Sigmoid colon (tissue), 7 donors: ENCODE results near the gene COBL. TPM values are rescaled to one million over a fixed set of nuclear protein-coding genes. Genes with fewer than 3 reads are reported as not detected.

Source experiments
- DNase-seq: peaks from one replicate; pipeline ENCODE4 v3.0.0-alpha.2; 2019
- H3K27ac ChIP-seq, 4 donors: fragments of 200-600 bp; sonication (generic); one replicate each; pipeline ENCODE4 v1.5.1; 2016 to 2019; ENCODE audit warnings: mild to moderate bottlenecking in 1 of 4
- H3K27me3 ChIP-seq, 3 donors: fragments of 200-600 bp; sonication (generic); one replicate each; pipeline ENCODE4 v1.5.1; 2019; ENCODE audit warnings: mild to moderate bottlenecking in 1 of 3
- H3K36me3 ChIP-seq, 4 donors: fragments of 200-600 bp; sonication (generic); one replicate each; pipeline ENCODE4 v1.5.1; 2016 to 2019
- H3K4me1 ChIP-seq, 4 donors: fragments of 200-600 bp; sonication (generic); one replicate each; pipeline ENCODE4 v1.5.1; 2017 to 2019
- H3K4me3 ChIP-seq, 4 donors: fragments of 200-600 bp; sonication (generic); one replicate each; pipeline ENCODE4 v1.5.1; 2017 to 2019; ENCODE audit warnings: mild to moderate bottlenecking in 2 of 4, moderate library complexity in 1 of 4
- H3K9me3 ChIP-seq, 4 donors: fragments of 200-600 bp in 3 of 4; sonication (generic) in 3 of 4; one replicate each; pipeline versions ENCODE4 v1.5.1 to v1.6.1; 2013 to 2019
- EP300 ChIP-seq, 4 donors: sonication (generic); formaldehyde crosslinking; IDR thresholded peaks; one replicate each; pipeline ENCODE4 v1.6.1; 2017; ENCODE audit warnings: antibody characterized with exemption in 4 of 4
- POLR2A ChIP-seq, 2 donors: fragments of 450-650 bp; IDR thresholded peaks; one replicate each; pipeline ENCODE4 v1.6.1; 2016; ENCODE audit warnings: antibody characterized with exemption in 2 of 2, mild to moderate bottlenecking in 2 of 2, moderate library complexity in 2 of 2
- POLR2AphosphoS5 ChIP-seq, 4 donors: sonication (generic); formaldehyde crosslinking; IDR thresholded peaks; one replicate each; pipeline ENCODE4 v1.6.1; 2017; ENCODE audit warnings: antibody characterized with exemption in 4 of 4
- WGBS, 2 donors: extraction: QIAGEN DNeasy Blood & Tissue Kit; methylation state at CpG; one replicate each; pipeline ENCODE4 v1.1.7; 2013; 5-methylcytosine and 5-hydroxymethylcytosine counted together
- intact Hi-C: fragments of 100-400 bp; cut with DNase I; formaldehyde crosslinking; loops from one replicate; pipeline ENCODE4 v1.15.1; 2023
- polyA plus RNA-seq, 3 donors: library from polyadenylated mRNA; stranded (reverse); fragments of 200-250 nt; gene quantifications; one replicate each; pipeline ENCODE4 v1.2.3, GENCODE V29; 2013
- total RNA-seq, 4 donors: library from RNA; depleted of rRNA; stranded (reverse); fragments of >200 nt; gene quantifications; one replicate each; pipeline ENCODE4 v1.1.0, GENCODE V29; 2016
- TF ChIP-seq, protein P1 (sequence below), 4 experiments: fragments of 450-650 bp in 3 of 4; fragments of 200-600 bp in 1 of 4; IDR thresholded peaks; one replicate each; pipeline ENCODE4 v1.5.1; 2016 to 2019; ENCODE audit warnings: antibody characterized with exemption in 4 of 4, mild to moderate bottlenecking in 3 of 4, moderate library complexity in 2 of 4
- donor health status: healthy with polysubstance abuse.
- donor health status: Bipolar disorder and iron deficiency.
- donor health status: healthy.

Gene COBL
- total and polyA plus RNA-seq, 7 donors: 3.0 to 27.6 (median 10.0) TPM

- WGBS, 2 donors: 1 to 6% methylated on average over 58 of the region's 58 CpGs
- peaks cover 3 to 29% (median 21%) of the 10 kb centered on the region in 3 donors for H3K27me3 ChIP-seq
- intact Hi-C loops: no loop called here
These were observed 982 bp downstream of the COBL start for GRCh38 chr7:51315393-51316261.

GRCh38 chr7:51314726-51315125 is 1.9 kb downstream of the COBL start:
- Histone ChIP-seq H3K27ac (peak overlapping the region; percentile 56 to 82 (median 68)), H3K4me1 (peaks cover 0 to 21% (median 17%) of the 10 kb centered on the region in 4 donors), H3K4me3 (peak overlapping the region in 1 of 4 donors; percentile 60), H3K36me3 (no peaks in the 10 kb centered on the region), H3K27me3 (peaks cover 3 to 29% (median 21%) of the 10 kb centered on the region in 3 donors), H3K9me3 (no peaks in the 10 kb centered on the region)
- intact Hi-C loops: no loop called here
- peak; percentile 37 for DNase-seq
- TF ChIP-seq, protein P1, sequence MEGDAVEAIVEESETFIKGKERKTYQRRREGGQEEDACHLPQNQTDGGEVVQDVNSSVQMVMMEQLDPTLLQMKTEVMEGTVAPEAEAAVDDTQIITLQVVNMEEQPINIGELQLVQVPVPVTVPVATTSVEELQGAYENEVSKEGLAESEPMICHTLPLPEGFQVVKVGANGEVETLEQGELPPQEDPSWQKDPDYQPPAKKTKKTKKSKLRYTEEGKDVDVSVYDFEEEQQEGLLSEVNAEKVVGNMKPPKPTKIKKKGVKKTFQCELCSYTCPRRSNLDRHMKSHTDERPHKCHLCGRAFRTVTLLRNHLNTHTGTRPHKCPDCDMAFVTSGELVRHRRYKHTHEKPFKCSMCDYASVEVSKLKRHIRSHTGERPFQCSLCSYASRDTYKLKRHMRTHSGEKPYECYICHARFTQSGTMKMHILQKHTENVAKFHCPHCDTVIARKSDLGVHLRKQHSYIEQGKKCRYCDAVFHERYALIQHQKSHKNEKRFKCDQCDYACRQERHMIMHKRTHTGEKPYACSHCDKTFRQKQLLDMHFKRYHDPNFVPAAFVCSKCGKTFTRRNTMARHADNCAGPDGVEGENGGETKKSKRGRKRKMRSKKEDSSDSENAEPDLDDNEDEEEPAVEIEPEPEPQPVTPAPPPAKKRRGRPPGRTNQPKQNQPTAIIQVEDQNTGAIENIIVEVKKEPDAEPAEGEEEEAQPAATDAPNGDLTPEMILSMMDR (IDR thresholded peaks at IDR 0.05): no peak
- TF ChIP-seq POLR2A (IDR thresholded peaks at IDR 0.05) (no peak), EP300 (IDR thresholded peaks at IDR 0.05) (no peak), POLR2AphosphoS5 (IDR thresholded peaks at IDR 0.05) (no peak)
- WGBS, 2 donors: 72 to 74% methylated on average over 4 of the region's 4 CpGs

More at GRCh38 chr7:51315393-51316261, 982 bp downstream of the COBL start:
- peak; percentile 69 for DNase-seq
- Histone ChIP-seq H3K4me1 (peaks cover 0 to 21% (median 17%) of the 10 kb centered on the region in 4 donors), H3K9me3 (no peaks in the 10 kb centered on the region), H3K27ac (peak overlapping the region; percentile 56 to 82 (median 68)), H3K36me3 (no peaks in the 10 kb centered on the region), H3K4me3 (peak overlapping the region; percentile 34 to 60 (median 52))
- TF ChIP-seq POLR2AphosphoS5 (IDR thresholded peaks at IDR 0.05): peak in 2 of 4 donors; percentile 17 to 41
- TF ChIP-seq POLR2A (IDR thresholded peaks at IDR 0.05): no peak
- TF ChIP-seq EP300 (IDR thresholded peaks at IDR 0.05): no peak
- TF ChIP-seq, protein P1 (IDR thresholded peaks at IDR 0.05): no peak

GRCh38 chr7:51313738-51314425 is 2.7 kb downstream of the COBL start:
- intact Hi-C loops: no loop called here
- WGBS, 2 donors: 59 to 78% methylated on average over 6 of the region's 6 CpGs
- Histone ChIP-seq H3K9me3 (no peaks in the 10 kb centered on the region), H3K27me3 (peaks cover 3 to 29% (median 21%) of the 10 kb centered on the region in 3 donors), H3K36me3 (no peaks in the 10 kb centered on the region), H3K4me3 (no peak overlapping the region), H3K27ac (peak overlapping the region in 3 of 4 donors; percentile 56 to 82 (median 64)), H3K4me1 (peaks cover 0 to 21% (median 17%) of the 10 kb centered on the region in 4 donors)
- TF ChIP-seq, protein P1 (IDR thresholded peaks at IDR 0.05): no peak
- TF ChIP-seq POLR2A (IDR thresholded peaks at IDR 0.05) (no peak), POLR2AphosphoS5 (IDR thresholded peaks at IDR 0.05) (no peak), EP300 (IDR thresholded peaks at IDR 0.05) (no peak)
- DNase-seq: no peak

- 88 to 92% methylated on average over 5 of the region's 5 CpGs for WGBS, 2 donors
- Histone ChIP-seq H3K4me3 (no peak overlapping the region), H3K27ac (peak overlapping the region in 3 of 4 donors; percentile 56 to 82 (median 64)), H3K9me3 (no peaks in the 10 kb centered on the region), H3K4me1 (peaks cover 0 to 21% (median 17%) of the 10 kb centered on the region in 4 donors), H3K36me3 (no peaks in the 10 kb centered on the region), H3K27me3 (peaks cover 3 to 29% (median 21%) of the 10 kb centered on the region in 3 donors)
- intact Hi-C loops: no loop called here
- TF ChIP-seq EP300 (IDR thresholded peaks at IDR 0.05): no peak
- no peak for TF ChIP-seq POLR2A (IDR thresholded peaks at IDR 0.05)
- no peak for TF ChIP-seq POLR2AphosphoS5 (IDR thresholded peaks at IDR 0.05)
- TF ChIP-seq, protein P1 (IDR thresholded peaks at IDR 0.05): no peak
- no peak for DNase-seq
These were observed 3.5 kb downstream of the COBL start for GRCh38 chr7:51312951-51313737.
